Vagina (tissue), 2 donors: ENCODE measurements around the gene PRC1. TPM values are rescaled to one million over a fixed set of nuclear protein-coding genes. Genes with fewer than 3 reads are reported as not detected.

ENCODE experiments used
- DNase-seq, 2 donors: peaks; one replicate each; pipeline ENCODE4 v3.0.0-alpha.2; 2017; ENCODE audit errors: extremely low spot score in 2 of 2
- H3K27ac ChIP-seq: fragments of 200-600 bp; sonication (generic); one replicate; pipeline ENCODE4 v1.5.1; 2019
- H3K27me3 ChIP-seq: fragments of 200-600 bp; sonication (generic); one replicate; pipeline ENCODE4 v1.5.1; 2019
- H3K36me3 ChIP-seq, 2 donors: fragments of 200-600 bp; sonication (generic); one replicate each; pipeline ENCODE4 v1.5.1; 2017 to 2019
- H3K4me1 ChIP-seq: fragments of 200-600 bp; sonication (generic); one replicate; pipeline ENCODE4 v1.5.1; 2019
- H3K4me3 ChIP-seq, 2 donors: fragments of 200-600 bp; sonication (generic); 1 replicate in 1 of 2; 2 replicates in 1 of 2; pipeline ENCODE4 v1.5.1; 2016 to 2019
- H3K9me3 ChIP-seq: fragments of 200-600 bp; sonication (generic); one replicate; pipeline ENCODE4 v1.5.1; 2019
- CTCF ChIP-seq, 3 experiments: fragments of 450-650 bp in 2 of 3; fragments of 200-600 bp in 1 of 3; sonication (generic) in 1 of 3; IDR thresholded peaks; one replicate each; pipeline ENCODE4 v1.5.1; 2017 to 2019; ENCODE audit warnings: antibody characterized with exemption in 3 of 3, mild to moderate bottlenecking in 2 of 3, moderate library complexity in 2 of 3
- POLR2A ChIP-seq, 2 donors: fragments of 450-650 bp; IDR thresholded peaks; one replicate each; pipeline ENCODE4 v1.6.1; 2017; ENCODE audit warnings: antibody characterized with exemption in 2 of 2, mild to moderate bottlenecking in 2 of 2, moderate library complexity in 2 of 2
- POLR2AphosphoS5 ChIP-seq, 2 donors: sonication (generic); formaldehyde crosslinking; IDR thresholded peaks; one replicate each; pipeline ENCODE4 v1.9.0; 2017; ENCODE audit warnings: antibody characterized with exemption in 2 of 2, mild to moderate bottlenecking in 2 of 2, low read depth in 1 of 2; ENCODE audit not compliant: insufficient read depth in 1 of 2
- intact Hi-C: fragments of 100-400 bp; cut with DNase I; formaldehyde crosslinking; loops from one replicate; pipeline ENCODE4 v1.15.1; 2023
- total RNA-seq: library from RNA; depleted of rRNA; stranded (reverse); fragments of >200 nt; gene quantifications from one replicate; pipeline ENCODE4 v1.2.3, GENCODE V29; 2016

PRC1 gene
- total RNA-seq, 1 donor from 2014 or later, result 29.7 TPM

- TF ChIP-seq POLR2AphosphoS5 (IDR thresholded peaks at IDR 0.05; ENCODE audit: insufficient read depth in 1 of 2, low read depth in 1 of 2) (no peak), CTCF (IDR thresholded peaks at IDR 0.05) (peak in 1 of 3 experiments; percentile 31)
- Histone ChIP-seq H3K4me1 (no peaks in the 10 kb centered on the region), H3K36me3 (no peaks in the 10 kb centered on the region), H3K4me3 (no peak overlapping the region), H3K27ac (no peak overlapping the region), H3K27me3 (no peaks in the 10 kb centered on the region), H3K9me3 (no peaks in the 10 kb centered on the region)
- intact Hi-C loops, result no loop called here
- DNase-seq, result no peak
Measured at GRCh38 chr15:91032919-91033803, 38.8 kb upstream of the PRC1 start.

GRCh38 chr15:91031796-91032195, 37.5 kb upstream of the PRC1 start:
- Histone ChIP-seq H3K4me3 (no peak overlapping the region), H3K4me1 (no peaks in the 10 kb centered on the region), H3K27ac (no peak overlapping the region), H3K9me3 (no peaks in the 10 kb centered on the region), H3K27me3 (no peaks in the 10 kb centered on the region), H3K36me3 (no peaks in the 10 kb centered on the region)
- no peak for TF ChIP-seq CTCF (IDR thresholded peaks at IDR 0.05)
- TF ChIP-seq POLR2A (IDR thresholded peaks at IDR 0.05), result no peak
- TF ChIP-seq POLR2AphosphoS5 (IDR thresholded peaks at IDR 0.05; ENCODE audit: insufficient read depth in 1 of 2, low read depth in 1 of 2), result no peak
- DNase-seq, result no peak
- intact Hi-C loops, result no loop called here

GRCh38 chr15:91027677-91028076, 33.3 kb upstream of the PRC1 start:
- no peaks in the 10 kb centered on the region for H3K27me3 ChIP-seq
- no peaks in the 10 kb centered on the region for H3K36me3 ChIP-seq
- H3K4me1 ChIP-seq, result peaks cover 6% of the 10 kb centered on the region
- TF ChIP-seq POLR2A (IDR thresholded peaks at IDR 0.05), result no peak
- TF ChIP-seq POLR2AphosphoS5 (IDR thresholded peaks at IDR 0.05; ENCODE audit: insufficient read depth in 1 of 2, low read depth in 1 of 2), result no peak
- no peak for TF ChIP-seq CTCF (IDR thresholded peaks at IDR 0.05)
- no peak overlapping the region for H3K27ac ChIP-seq
- DNase-seq, result no peak
- no peak overlapping the region for H3K4me3 ChIP-seq
- H3K9me3 ChIP-seq, result no peaks in the 10 kb centered on the region
- intact Hi-C loops, result no loop called here

GRCh38 chr15:91023720-91024119, 29.4 kb upstream of the PRC1 start:
- Histone ChIP-seq H3K9me3 (no peaks in the 10 kb centered on the region), H3K4me1 (peaks cover 27% of the 10 kb centered on the region), H3K27ac (no peak overlapping the region), H3K36me3 (no peaks in the 10 kb centered on the region), H3K27me3 (no peaks in the 10 kb centered on the region), H3K4me3 (no peak overlapping the region)
- no peak for DNase-seq
- intact Hi-C loops, result no loop called here
- TF ChIP-seq POLR2AphosphoS5 (IDR thresholded peaks at IDR 0.05; ENCODE audit: insufficient read depth in 1 of 2, low read depth in 1 of 2), result no peak
- TF ChIP-seq POLR2A (IDR thresholded peaks at IDR 0.05), result no peak
- no peak for TF ChIP-seq CTCF (IDR thresholded peaks at IDR 0.05)

GRCh38 chr15:91022832-91023129, 28.4 kb upstream of the PRC1 start:
- intact Hi-C loops, result no loop called here
- DNase-seq, result no peak
- H3K4me1 ChIP-seq, result peaks cover 27% of the 10 kb centered on the region
- no peaks in the 10 kb centered on the region for H3K9me3 ChIP-seq
- peak overlapping the region; percentile 68 to 84 for H3K4me3 ChIP-seq
- H3K36me3 ChIP-seq, result no peaks in the 10 kb centered on the region
- peak in 1 of 2 donors; percentile 0 for TF ChIP-seq POLR2AphosphoS5 (IDR thresholded peaks at IDR 0.05; ENCODE audit: insufficient read depth in 1 of 2, low read depth in 1 of 2)
- TF ChIP-seq CTCF (IDR thresholded peaks at IDR 0.05), result no peak
- H3K27ac ChIP-seq, result peak overlapping the region; percentile 60
- H3K27me3 ChIP-seq, result no peaks in the 10 kb centered on the region
